ENCODE measurements around the gene MTPN. TPM values are rescaled to one million over a fixed set of nuclear protein-coding genes. Genes with fewer than 3 reads are reported as not detected.

The MTPN gene
- total RNA-seq, 1 experiment from 2014 or later = 98.2 TPM

DNA sequence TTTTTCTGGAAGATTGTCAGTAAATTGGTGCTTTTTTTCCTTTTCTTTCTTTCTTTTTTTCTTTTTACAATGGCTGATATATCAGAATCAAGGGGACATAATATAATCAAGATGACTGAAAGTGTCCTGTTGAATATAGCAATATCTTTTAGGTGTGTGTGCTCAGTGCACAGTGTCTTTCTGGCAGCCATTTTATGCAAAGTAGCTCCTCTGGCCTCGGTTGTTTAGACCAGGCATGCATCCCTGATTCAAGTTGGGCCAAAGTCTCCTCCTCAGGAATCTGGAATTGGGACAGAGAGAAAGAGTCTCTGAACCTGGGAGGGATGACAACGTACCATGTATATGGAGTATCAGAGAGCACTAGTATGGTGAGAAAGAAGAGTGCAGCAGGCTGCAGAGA lies 49.0 kb upstream of the MTPN start:
- H3K23me2 ChIP-seq (ENCODE audit: insufficient read length, low read depth, low read length, poor library complexity, severe bottlenecking) = no peaks in the 10 kb centered on the region
- H4K8ac ChIP-seq (replicated peaks; ENCODE audit: insufficient read length, low read depth, low read length) = no peak overlapping the region
- Mint-ChIP-seq H3K4me3 (no peak overlapping the region), H3K36me3 (ENCODE audit: insufficient read depth in 1 of 3, low read depth in 3 of 3) (no peaks in the 10 kb centered on the region), H3K9me3 (no peaks in the 10 kb centered on the region; a peak in 1 of 5 replicates), H3K27ac (no peak overlapping the region), H3K27me3 (ENCODE audit: low read depth) (no peaks in the 10 kb centered on the region; the same call in 1 of the 2 replicates), H3K4me1 (no peaks in the 10 kb centered on the region)
- no peak overlapping the region for H3K18ac ChIP-seq (ENCODE audit: insufficient read length, low read depth, low read length)
- H4K91ac ChIP-seq (ENCODE audit: insufficient read length, low read depth, low read length) = no peak overlapping the region
- no peaks in the 10 kb centered on the region for H3K4me1 ChIP-seq (ENCODE audit: insufficient read depth, low read length)
- no peaks in the 10 kb centered on the region for H3K79me1 ChIP-seq (ENCODE audit: insufficient read depth, low read depth, low read length, poor library complexity, severe bottlenecking)
- H4K5ac ChIP-seq (ENCODE audit: insufficient read length, low read depth, low read length) = no peak overlapping the region
- H2BK12ac ChIP-seq (ENCODE audit: insufficient read length, low read depth, low read length) = no peak overlapping the region
- no peak overlapping the region for H2AK5ac ChIP-seq (ENCODE audit: insufficient read length, low read length)
- no peak overlapping the region for H2BK5ac ChIP-seq (ENCODE audit: insufficient read length, low read length)
- H3K79me2 ChIP-seq (ENCODE audit: insufficient read depth, low read length) = no peaks in the 10 kb centered on the region
- H2AFZ ChIP-seq (ENCODE audit: low read length) = no peak overlapping the region
- no peak for DNase-seq
- H3K4ac ChIP-seq (ENCODE audit: low read depth, low read length) = no peak overlapping the region
- H3K9ac ChIP-seq (ENCODE audit: extremely low read depth, insufficient read length, low read length) = no peak overlapping the region
- H3K9me3 ChIP-seq (ENCODE audit: control insufficient read depth, low read depth, low read length) = no peaks in the 10 kb centered on the region
- H3K27me3 ChIP-seq (ENCODE audit: insufficient read depth, low read length) = no peaks in the 10 kb centered on the region
- H3T11ph ChIP-seq (ENCODE audit: low read length) = no peak overlapping the region
- H3K27ac ChIP-seq (ENCODE audit: insufficient read length, low read depth, low read length) = no peak overlapping the region
- no peaks in the 10 kb centered on the region for H4K20me1 ChIP-seq (ENCODE audit: control insufficient read depth, insufficient read depth, insufficient read length)
- H3K14ac ChIP-seq (ENCODE audit: insufficient read depth, low read length) = no peak overlapping the region
- no peak overlapping the region for H3K56ac ChIP-seq (ENCODE audit: insufficient read length, low read depth, low read length)
- no CpG with 5 or more reads among the region's 2 CpGs for WGBS (ENCODE audit: extremely low coverage, insufficient read length, low lambda C conversion rate)
- no peak overlapping the region for H2BK15ac ChIP-seq (ENCODE audit: low read depth, low read length)
- TF ChIP-seq, protein P1, sequence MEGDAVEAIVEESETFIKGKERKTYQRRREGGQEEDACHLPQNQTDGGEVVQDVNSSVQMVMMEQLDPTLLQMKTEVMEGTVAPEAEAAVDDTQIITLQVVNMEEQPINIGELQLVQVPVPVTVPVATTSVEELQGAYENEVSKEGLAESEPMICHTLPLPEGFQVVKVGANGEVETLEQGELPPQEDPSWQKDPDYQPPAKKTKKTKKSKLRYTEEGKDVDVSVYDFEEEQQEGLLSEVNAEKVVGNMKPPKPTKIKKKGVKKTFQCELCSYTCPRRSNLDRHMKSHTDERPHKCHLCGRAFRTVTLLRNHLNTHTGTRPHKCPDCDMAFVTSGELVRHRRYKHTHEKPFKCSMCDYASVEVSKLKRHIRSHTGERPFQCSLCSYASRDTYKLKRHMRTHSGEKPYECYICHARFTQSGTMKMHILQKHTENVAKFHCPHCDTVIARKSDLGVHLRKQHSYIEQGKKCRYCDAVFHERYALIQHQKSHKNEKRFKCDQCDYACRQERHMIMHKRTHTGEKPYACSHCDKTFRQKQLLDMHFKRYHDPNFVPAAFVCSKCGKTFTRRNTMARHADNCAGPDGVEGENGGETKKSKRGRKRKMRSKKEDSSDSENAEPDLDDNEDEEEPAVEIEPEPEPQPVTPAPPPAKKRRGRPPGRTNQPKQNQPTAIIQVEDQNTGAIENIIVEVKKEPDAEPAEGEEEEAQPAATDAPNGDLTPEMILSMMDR (conservative IDR thresholded peaks at IDR 0.05) = no peak
- no peak overlapping the region for H3K4me2 ChIP-seq (ENCODE audit: insufficient read depth, insufficient read length, low read length)
- H3K23ac ChIP-seq (ENCODE audit: insufficient read length, low read depth, low read length) = no peak overlapping the region
- no peak overlapping the region for H2BK120ac ChIP-seq (ENCODE audit: low read depth, low read length, poor library complexity, severe bottlenecking)
- no peak overlapping the region for H2BK20ac ChIP-seq (ENCODE audit: low read depth, low read length, poor library complexity, severe bottlenecking)

All from H9 (cell line).